ENCODE data around the gene SIRT1. TPM values are rescaled to one million over a fixed set of nuclear protein-coding genes. Genes with fewer than 3 reads are reported as not detected.

Gene SIRT1
- total and polyA plus RNA-seq, 2 of the 4 experiments (the other 2 are of a cell fraction): 9.5 to 12.9 TPM

DNA sequence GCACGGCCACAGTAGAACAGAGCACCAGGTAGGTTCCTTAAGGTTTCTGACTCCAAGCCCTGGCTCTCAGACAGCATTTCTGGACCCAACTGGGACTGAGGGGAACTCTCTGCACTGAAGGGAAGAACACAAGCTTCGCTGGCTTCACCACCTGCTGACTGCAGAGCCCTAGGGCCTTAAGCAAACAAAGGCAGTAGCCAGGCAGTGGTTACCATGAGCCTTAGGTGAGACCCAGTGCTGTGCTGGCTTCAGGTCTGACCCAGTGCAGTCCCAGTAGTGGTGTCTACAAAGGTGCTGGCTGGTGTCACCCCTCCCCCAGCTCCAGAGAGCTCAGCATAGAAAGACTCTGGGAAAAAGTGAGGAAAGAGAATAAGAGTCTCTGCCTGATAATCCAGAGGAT is 59.5 kb downstream of the SIRT1 start:
- Histone ChIP-seq H3K36me3 (ENCODE audit: control insufficient read depth, insufficient read depth, low read length) (peaks cover 23% of the 10 kb centered on the region), H3K4me2 (ENCODE audit: low read depth, low read length) (no peak overlapping the region), H4K91ac (ENCODE audit: insufficient read depth, low read depth, low read length) (no peak overlapping the region), H3K56ac (ENCODE audit: extremely low read depth, insufficient read depth, low read length) (no peak overlapping the region), H4K20me1 (ENCODE audit: insufficient read depth, low read length) (peaks cover 8% of the 10 kb centered on the region), H2BK20ac (ENCODE audit: low read depth, low read length) (no peak overlapping the region), H2AK5ac (ENCODE audit: low read depth, low read length) (no peak overlapping the region), H2AFZ (replicated peaks; ENCODE audit: low read length, poor library complexity) (no peak overlapping the region), H4K5ac (ENCODE audit: low read depth, low read length) (no peak overlapping the region), H3K9me3 (ENCODE audit: control insufficient read depth, insufficient read depth, low read length) (no peaks in the 10 kb centered on the region), H3K79me1 (ENCODE audit: low read depth in 1 of 2, low read length in 2 of 2) (peaks cover 15 to 32% of the 10 kb centered on the region in 2 experiments), H3K4ac (ENCODE audit: low read depth, low read length) (no peak overlapping the region), H3K9ac (ENCODE audit: low read depth, low read length) (no peak overlapping the region), H3K4me1 (ENCODE audit: control insufficient read depth, insufficient read depth, low read length) (no peaks in the 10 kb centered on the region), H3K14ac (replicated peaks; ENCODE audit: low read depth, low read length) (no peak overlapping the region), H2AK9ac (replicated peaks; ENCODE audit: low read depth, low read length, poor library complexity) (no peak overlapping the region), H2BK15ac (ENCODE audit: low read depth, low read length) (no peak overlapping the region), H3K27ac (ENCODE audit: insufficient read depth, low read length) (no peak overlapping the region), H2BK5ac (ENCODE audit: low read depth, low read length, poor library complexity, severe bottlenecking) (no peak overlapping the region), H3K23ac (ENCODE audit: low read depth, low read length) (no peak overlapping the region; the same call in 1 of the 2 replicates), H2BK120ac (ENCODE audit: low read depth, low read length) (no peak overlapping the region), H3K4me3 (ENCODE audit: insufficient read depth, low read depth, low read length) (no peak overlapping the region), H3K18ac (ENCODE audit: low read depth, low read length) (no peak overlapping the region), H3K9me1 (ENCODE audit: insufficient read depth, low read length) (peaks cover 2% of the 10 kb centered on the region; the same call in 1 of the 2 replicates), H3K27me3 (ENCODE audit: control insufficient read depth, insufficient read depth, low read length) (no peaks in the 10 kb centered on the region), H4K8ac (ENCODE audit: low read depth in 2 of 2, low read length in 2 of 2) (no peak overlapping the region)
- ATAC-seq (ENCODE audit: low read depth): no peak
- ChIA-PET CTCF (no interaction called here), POLR2A (ENCODE audit: unreplicated experiment) (no interaction called here)
- WGBS, 2 experiments (ENCODE audit: extremely low coverage in 2 of 2, insufficient read length in 1 of 2): 100% methylated on average over 1 of the region's 2 CpGs; no CpG with 5 or more reads in 1 of the 2 experiments
- TF ChIP-seq CEBPB (IDR thresholded peaks at IDR 0.05; ENCODE audit: low read depth, low read length): no peak
- TF ChIP-seq RAD21 (IDR thresholded peaks at IDR 0.05; ENCODE audit: low read length): no peak
- TF ChIP-seq RCOR1 (IDR thresholded peaks at IDR 0.05; ENCODE audit: insufficient replicate concordance, low read length): no peak
- no peak for TF ChIP-seq FOS (IDR thresholded peaks at IDR 0.05; ENCODE audit: low read depth, low read length)
- TF ChIP-seq, protein P1, sequence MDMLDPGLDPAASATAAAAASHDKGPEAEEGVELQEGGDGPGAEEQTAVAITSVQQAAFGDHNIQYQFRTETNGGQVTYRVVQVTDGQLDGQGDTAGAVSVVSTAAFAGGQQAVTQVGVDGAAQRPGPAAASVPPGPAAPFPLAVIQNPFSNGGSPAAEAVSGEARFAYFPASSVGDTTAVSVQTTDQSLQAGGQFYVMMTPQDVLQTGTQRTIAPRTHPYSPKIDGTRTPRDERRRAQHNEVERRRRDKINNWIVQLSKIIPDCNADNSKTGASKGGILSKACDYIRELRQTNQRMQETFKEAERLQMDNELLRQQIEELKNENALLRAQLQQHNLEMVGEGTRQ (IDR thresholded peaks at IDR 0.05; ENCODE audit: low read depth, low read length): no peak
- no TSS peak for BruUV-seq (replicated peaks)
- intact Hi-C loops (cut with micrococcal nuclease) (no loop called here), in situ Hi-C loops (cut with MboI; ENCODE audit: low sequenced_read_pairs) (no loop called here), dilution Hi-C loops (cut with HindIII; ENCODE audit: low sequenced_read_pairs, unreplicated experiment) (no loop called here)
- DNase-seq: no peak
